ENCODE results near the gene EFNB2. TPM values are rescaled to one million over a fixed set of nuclear protein-coding genes. Genes with fewer than 3 reads are reported as not detected.

The EFNB2 gene
- total and polyA plus RNA-seq, 9 of the 15 experiments (the other 6 are each of a cell fraction or from before 2014, with no cell fraction given): 0.01 to 0.29 (median 0.18) TPM

- TF ChIP-seq, protein P1, sequence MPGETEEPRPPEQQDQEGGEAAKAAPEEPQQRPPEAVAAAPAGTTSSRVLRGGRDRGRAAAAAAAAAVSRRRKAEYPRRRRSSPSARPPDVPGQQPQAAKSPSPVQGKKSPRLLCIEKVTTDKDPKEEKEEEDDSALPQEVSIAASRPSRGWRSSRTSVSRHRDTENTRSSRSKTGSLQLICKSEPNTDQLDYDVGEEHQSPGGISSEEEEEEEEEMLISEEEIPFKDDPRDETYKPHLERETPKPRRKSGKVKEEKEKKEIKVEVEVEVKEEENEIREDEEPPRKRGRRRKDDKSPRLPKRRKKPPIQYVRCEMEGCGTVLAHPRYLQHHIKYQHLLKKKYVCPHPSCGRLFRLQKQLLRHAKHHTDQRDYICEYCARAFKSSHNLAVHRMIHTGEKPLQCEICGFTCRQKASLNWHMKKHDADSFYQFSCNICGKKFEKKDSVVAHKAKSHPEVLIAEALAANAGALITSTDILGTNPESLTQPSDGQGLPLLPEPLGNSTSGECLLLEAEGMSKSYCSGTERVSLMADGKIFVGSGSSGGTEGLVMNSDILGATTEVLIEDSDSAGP (CRISPR knock-in tag; IDR thresholded peaks at IDR 0.05): no peak
- TF ChIP-seq ZNF274 (IDR thresholded peaks at IDR 0.05; ENCODE audit: borderline replicate concordance, low read depth, low read length) (no peak), NELFE (IDR thresholded peaks at IDR 0.05; ENCODE audit: insufficient read depth, insufficient read length) (no peak), PHF8 (IDR thresholded peaks at IDR 0.05; ENCODE audit: borderline replicate concordance, low read length) (no peak), HLTF (IDR thresholded peaks at IDR 0.05) (no peak), CBX3 (IDR thresholded peaks at IDR 0.05; ENCODE audit: borderline replicate concordance in 1 of 2, low read length in 2 of 2) (no peak), BCOR (IDR thresholded peaks at IDR 0.05) (no peak), TBP (optimal IDR thresholded peaks at IDR 0.05; ENCODE audit: low read depth, low read length) (no peak), ZNF398 (CRISPR knock-in tag; IDR thresholded peaks at IDR 0.05) (no peak), ZNF318 (IDR thresholded peaks at IDR 0.05; ENCODE audit: borderline replicate concordance in 1 of 2, low read depth in 1 of 2) (no peak), FOXP1 (CRISPR knock-in tag; IDR thresholded peaks at IDR 0.05) (no peak)
- TF ChIP-seq, protein P2, sequence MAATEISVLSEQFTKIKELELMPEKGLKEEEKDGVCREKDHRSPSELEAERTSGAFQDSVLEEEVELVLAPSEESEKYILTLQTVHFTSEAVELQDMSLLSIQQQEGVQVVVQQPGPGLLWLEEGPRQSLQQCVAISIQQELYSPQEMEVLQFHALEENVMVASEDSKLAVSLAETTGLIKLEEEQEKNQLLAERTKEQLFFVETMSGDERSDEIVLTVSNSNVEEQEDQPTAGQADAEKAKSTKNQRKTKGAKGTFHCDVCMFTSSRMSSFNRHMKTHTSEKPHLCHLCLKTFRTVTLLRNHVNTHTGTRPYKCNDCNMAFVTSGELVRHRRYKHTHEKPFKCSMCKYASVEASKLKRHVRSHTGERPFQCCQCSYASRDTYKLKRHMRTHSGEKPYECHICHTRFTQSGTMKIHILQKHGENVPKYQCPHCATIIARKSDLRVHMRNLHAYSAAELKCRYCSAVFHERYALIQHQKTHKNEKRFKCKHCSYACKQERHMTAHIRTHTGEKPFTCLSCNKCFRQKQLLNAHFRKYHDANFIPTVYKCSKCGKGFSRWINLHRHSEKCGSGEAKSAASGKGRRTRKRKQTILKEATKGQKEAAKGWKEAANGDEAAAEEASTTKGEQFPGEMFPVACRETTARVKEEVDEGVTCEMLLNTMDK (IDR thresholded peaks at IDR 0.05; ENCODE audit: borderline replicate concordance, insufficient read depth, low read depth, low read length, poor library complexity, severe bottlenecking): no peak
Measured at GRCh38 chr13:106530171-106530851, 5.2 kb downstream of the EFNB2 start (continued).

All from K562 (cell line).